HG02970 (cell line): ENCODE data around the gene CHSY1.
"Not testable (repeated sequence)": the region's sequence is repeated elsewhere in the genome, so short reads cannot be mapped to it uniquely, and the experiment has no call there.

Experiments used
- ATAC-seq: cut with Tn5 transposase; IDR thresholded peaks from one replicate; pipeline ENCODE4 v1.9.1; 2021; ENCODE audit warnings: mild to moderate bottlenecking, moderate library complexity, moderate number of reproducible peaks; ENCODE audit not compliant: unreplicated experiment, low FRiP score

The CHSY1 gene

GRCh38 chr15:101125881-101126428, 125.9 kb downstream of the CHSY1 start:
- not testable (repeated sequence) for ATAC-seq
